A549 (cell line): ENCODE measurements around the gene PRPSAP1. TPM values are rescaled to one million over a fixed set of nuclear protein-coding genes. Genes with fewer than 3 reads are reported as not detected.

Source experiments
- ATAC-seq, 2 experiments: fragments of 200-7000 bp in 1 of 2; fragments of >200 bp in 1 of 2; cut with Nextera tagmentation in 1 of 2; cut with Tn5 transposase in 1 of 2; 3 replicates each; pipeline versions ENCODE4 v1.8.0 to v1.9.1; 2018 to 2020; ENCODE audit warnings: mild to moderate bottlenecking in 1 of 2, moderate library complexity in 1 of 2
- CTCF ChIA-PET: fragments of 300-600 bp; sonication (Branson Sonifier 250); formaldehyde crosslinking; extraction: SDS; loops from one replicate; lab custom pipeline; 2021; ENCODE audit warnings: antibody characterized with exemption, inconsistent platforms; lab: Yijun Ruan, JAX
- POLR2A ChIA-PET: fragments of 350-600 bp; formaldehyde crosslinking; extraction: SDS; loops from one replicate; lab custom pipeline; 2021; ENCODE audit warnings: antibody characterized with exemption, inconsistent platforms; lab: Yijun Ruan, JAX
- DNase-seq, 2 experiments: peaks; one replicate each; pipeline versions ENCODE4 v3.0.0 to v3.0.0-alpha.2; 2011 to 2016; ENCODE audit warnings: low read depth in 1 of 2, low spot score in 1 of 2
- FAIRE-seq: peaks from 2 replicates; lab custom pipeline; 2011; peaks lifted over from hg19 to GRCh38; lab: Jason Lieb, UNC
- H3K27ac ChIP-seq, 2 experiments: fragments of >200 bp; sonication (Bioruptor Twin); formaldehyde crosslinking; 3 replicates each; pipeline ENCODE4 v1.5.1; 2016 to 2017
- H3K4me1 ChIP-seq: fragments of >200 bp; sonication (Bioruptor Twin); formaldehyde crosslinking; 3 replicates; pipeline ENCODE4 v1.6.1; 2016
- H3K4me2 ChIP-seq: fragments of >200 bp; sonication (Bioruptor Twin); formaldehyde crosslinking; 3 replicates; pipeline ENCODE4 v1.6.1; 2016
- H3K4me3 ChIP-seq: fragments of >200 bp; sonication (Bioruptor Twin); formaldehyde crosslinking; 3 replicates; pipeline ENCODE4 v1.5.1; 2016
- H3K9me3 ChIP-seq: fragments of >200 bp; sonication (Bioruptor Twin); formaldehyde crosslinking; 3 replicates; pipeline ENCODE4 v1.6.1; 2016
- ATOH8 ChIP-seq: fragments of 250-450 bp; sonication (Bioruptor Pico); IDR thresholded peaks from 2 replicates; pipeline ENCODE4 v1.5.0; 2020; ENCODE audit warnings: low read depth, mild to moderate bottlenecking, moderate library complexity
- BCL3 ChIP-seq: fragments of >200 bp; sonication (Bioruptor Twin); formaldehyde crosslinking; IDR thresholded peaks from 3 replicates; pipeline ENCODE4 v1.6.1; 2016
- CBX2 ChIP-seq: fragments of 200-600 bp; sonication (generic); IDR thresholded peaks from 2 replicates; pipeline ENCODE4 v1.6.1; 2016; ENCODE audit warnings: low read depth, mild to moderate bottlenecking, borderline replicate concordance
- CBX8 ChIP-seq: fragments of 200-600 bp; sonication (generic); IDR thresholded peaks from 2 replicates; pipeline ENCODE4 v1.6.1; 2016
- CHD2 ChIP-seq: fragments of 150-350 bp; IDR thresholded peaks from 2 replicates; pipeline ENCODE4 v1.6.1; 2014; ENCODE audit warnings: low read length; ENCODE audit not compliant: partially characterized antibody
- CTCF ChIP-seq: fragments of >200 bp; sonication (Bioruptor Twin); formaldehyde crosslinking; IDR thresholded peaks from 3 replicates; pipeline ENCODE4 v1.5.1; 2016
- E2F6 ChIP-seq: IDR thresholded peaks from 2 replicates; pipeline ENCODE4 v1.6.1; 2012; ENCODE audit warnings: low read depth, borderline replicate concordance
- FOXS1 ChIP-seq: fragments of 250-450 bp; sonication (Bioruptor Pico); IDR thresholded peaks from 2 replicates; pipeline ENCODE4 v1.5.0; 2020; ENCODE audit warnings: mild to moderate bottlenecking, moderate library complexity
- HOXA7 ChIP-seq: fragments of 250-450 bp; sonication (Bioruptor Pico); IDR thresholded peaks from 2 replicates; pipeline ENCODE4 v1.5.0; 2020; ENCODE audit warnings: mild to moderate bottlenecking, moderate library complexity
- HOXB13 ChIP-seq: fragments of 250-450 bp; sonication (Bioruptor Pico); IDR thresholded peaks from 2 replicates; pipeline ENCODE4 v1.5.0; 2020; ENCODE audit warnings: low read depth, mild to moderate bottlenecking, moderate library complexity
- HOXB5 ChIP-seq: fragments of 250-450 bp; sonication (Bioruptor Pico); IDR thresholded peaks from 2 replicates; pipeline ENCODE4 v1.5.0; 2020; ENCODE audit warnings: mild to moderate bottlenecking, moderate library complexity
- MAX ChIP-seq: IDR thresholded peaks from 2 replicates; pipeline ENCODE4 v1.6.1; 2012
- MAZ ChIP-seq: fragments of 150-350 bp; IDR thresholded peaks from 2 replicates; pipeline ENCODE4 v1.6.1; 2014; ENCODE audit warnings: antibody characterized with exemption, low read depth, low read length, borderline replicate concordance
- MYC ChIP-seq: IDR thresholded peaks from 2 replicates; pipeline ENCODE4 v1.6.1; 2012; ENCODE audit warnings: mild to moderate bottlenecking, inconsistent platforms, low read length, improper control_type of control experiment, borderline replicate concordance
- NFE2L2 ChIP-seq: fragments of 150-350 bp; conservative IDR thresholded peaks from 2 replicates; pipeline ENCODE4 v1.6.1; 2014; ENCODE audit warnings: low read length
- PHF8 ChIP-seq: fragments of 200-600 bp; sonication (generic); IDR thresholded peaks from 2 replicates; pipeline ENCODE4 v1.6.1; 2016; ENCODE audit warnings: low read depth, mild to moderate bottlenecking, antibody characterized with exemption, moderate library complexity, borderline replicate concordance
- RARB ChIP-seq: fragments of 250-450 bp; sonication (Bioruptor Pico); IDR thresholded peaks from 2 replicates; pipeline ENCODE4 v1.8.0; 2021; ENCODE audit warnings: mild to moderate bottlenecking, moderate library complexity
- RNF2 ChIP-seq: fragments of 200-600 bp; sonication (generic); IDR thresholded peaks from 2 replicates; pipeline ENCODE4 v1.6.1; 2016; ENCODE audit warnings: low read depth, mild to moderate bottlenecking, antibody characterized with exemption, moderate library complexity, borderline replicate concordance
- SMC3 ChIP-seq: fragments of >200 bp; sonication (Bioruptor Twin); formaldehyde crosslinking; IDR thresholded peaks from 3 replicates; pipeline ENCODE4 v1.6.1; 2018; ENCODE audit warnings: inconsistent platforms
- ZNF302 ChIP-seq: fragments of 250-450 bp; sonication (Bioruptor Pico); IDR thresholded peaks from 2 replicates; pipeline ENCODE4 v1.9.0; 2021; ENCODE audit warnings: inconsistent platforms, mild to moderate bottlenecking, moderate library complexity
- WGBS: methylation state at CpG from one replicate; pipeline ENCODE4 v1.1.6; 2017; ENCODE audit errors: missing lambda C conversion rate; 5-methylcytosine and 5-hydroxymethylcytosine counted together
- polyA plus RNA-seq, 4 experiments: library from polyadenylated mRNA; depleted of rRNA in 3 of 4; stranded (reverse); fragments of >200 nt; fragmentation: RNase III in 1 of 4; extraction: RNeasy Plus Mini Kit Qiagen cat#74134 plus additional on column Dnase treatment in 1 of 4; gene quantifications; 2 replicates in 3 of 4; 3 replicates in 1 of 4; pipeline ENCODE4 v1.2.3, GENCODE V29; 2011 to 2017

PRPSAP1 gene
- polyA plus RNA-seq, 2 of the 4 experiments (the other 2 are of a cell fraction) = 63.3 to 80.9 TPM

GRCh38 chr17:76367642-76368041 lies 13.9 kb upstream of the PRPSAP1 start:
- Histone ChIP-seq H3K4me1 (peaks cover 6% of the 10 kb centered on the region; the same call in 2 of the 3 replicates), H3K9me3 (no peaks in the 10 kb centered on the region), H3K4me3 (no peak overlapping the region), H3K27ac (no peak overlapping the region), H3K4me2 (no peak overlapping the region)
- FAIRE-seq (no peak), DNase-seq (no peak), ATAC-seq (no peak)
- CTCF ChIA-PET = interaction anchor here (0.9 to 29.4 kb wide), 4 partner anchors 9 to 88 kb away, joined by 5 to 899 read pairs (median 21); partner anchors contain the start of genes PRPSAP1 and SPHK1
- 53% methylated on average over 6 of the region's 6 CpGs for WGBS
- TF ChIP-seq HOXA7 (CRISPR knock-in tag) = no peak
- no peak for TF ChIP-seq CHD2
- no peak for TF ChIP-seq HOXB5 (CRISPR knock-in tag)
- no peak for TF ChIP-seq E2F6
- no peak for TF ChIP-seq NFE2L2
- TF ChIP-seq BCL3 = no peak
- no peak for TF ChIP-seq CBX2
- TF ChIP-seq FOXS1 (CRISPR knock-in tag) = no peak
- TF ChIP-seq MAX = no peak
- TF ChIP-seq RARB = no peak
- TF ChIP-seq, all 56 proteins: peak for 0
- POLR2A ChIA-PET = no interaction called here

GRCh38 chr17:76366247-76366646 lies 12.5 kb upstream of the PRPSAP1 start:
- Histone ChIP-seq H3K27ac (no peak overlapping the region), H3K9me3 (no peaks in the 10 kb centered on the region), H3K4me1 (peaks cover 6% of the 10 kb centered on the region; the same call in 1 of the 3 replicates), H3K4me3 (no peak overlapping the region), H3K4me2 (no peak overlapping the region)
- ATAC-seq (no peak), FAIRE-seq (no peak), DNase-seq (no peak)
- POLR2A ChIA-PET = interaction anchor here (1.0 to 1.4 kb wide), 2 partner anchors 12 to 19 kb away, joined by 3 to 4 read pairs; partner anchors contain the start of gene PRPSAP1
- 92% methylated on average over 3 of the region's 3 CpGs for WGBS
- CTCF ChIA-PET = interaction anchor here (0.6 to 29.4 kb wide), 11 partner anchors 8 to 239 kb away, joined by 3 to 899 read pairs (median 5); partner anchors contain the start of genes PRPSAP1 and SPHK1
- no peak for TF ChIP-seq PHF8
- TF ChIP-seq HOXB13 (CRISPR knock-in tag) = no peak
- TF ChIP-seq CTCF = no peak
- no peak for TF ChIP-seq NFE2L2
- no peak for TF ChIP-seq RNF2
- no peak for TF ChIP-seq MAZ
- no peak for TF ChIP-seq SMC3
- TF ChIP-seq CBX8 = no peak
- TF ChIP-seq RARB = no peak
- TF ChIP-seq ATOH8 (CRISPR knock-in tag) = no peak
- TF ChIP-seq MYC = no peak
- no peak for TF ChIP-seq ZNF302 (CRISPR knock-in tag)
